CD4-positive, alpha-beta T cell treated with Interleukin-6 for 4 hours (primary cell): ENCODE measurements around the gene TNFRSF8.

Source experiments
- DNase-seq: peaks from one replicate; pipeline ENCODE4 v3.0.0-alpha.2; 2020; ENCODE audit warnings: mixed read lengths

TNFRSF8 gene

DNA sequence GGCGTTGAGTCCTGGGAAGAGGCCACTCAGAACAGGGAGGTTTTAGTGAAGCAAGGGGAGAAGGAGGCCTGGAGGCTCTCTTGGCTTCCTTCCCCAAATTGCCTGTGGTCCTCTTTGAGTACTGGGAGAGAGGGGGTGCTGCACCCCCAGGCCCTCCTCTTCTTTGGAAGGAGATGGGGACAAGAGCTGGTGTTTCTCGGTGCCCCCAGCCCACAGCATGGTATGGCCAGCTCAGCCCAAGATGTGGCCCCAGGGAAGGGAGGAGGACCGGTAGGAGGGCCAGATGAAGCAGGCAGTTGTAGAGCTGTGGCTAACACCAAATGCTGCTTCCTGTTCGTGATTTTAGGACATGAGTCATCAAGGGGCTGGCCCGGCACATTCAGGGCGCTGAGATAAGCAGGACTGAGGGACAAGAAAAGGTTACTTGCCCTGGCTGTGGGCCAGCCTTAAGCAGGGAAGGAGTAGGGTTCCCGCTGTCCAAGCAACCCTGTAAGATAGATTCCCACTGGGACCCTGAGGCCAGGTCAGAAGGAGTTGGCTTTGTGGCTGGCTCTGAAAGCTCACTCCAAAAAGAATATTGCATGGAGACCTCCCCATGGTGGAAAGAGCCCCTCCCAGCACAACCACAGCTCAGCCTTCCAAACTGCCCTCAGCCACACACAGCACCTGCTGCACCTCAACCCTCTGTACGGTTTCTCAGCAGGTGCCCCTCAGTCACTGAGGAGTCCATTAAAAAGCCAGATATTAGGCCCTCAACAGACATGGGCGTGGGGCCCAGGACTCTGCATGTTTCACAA lies 98.8 kb downstream of the TNFRSF8 start:
- peak; percentile 82 for DNase-seq

DNA sequence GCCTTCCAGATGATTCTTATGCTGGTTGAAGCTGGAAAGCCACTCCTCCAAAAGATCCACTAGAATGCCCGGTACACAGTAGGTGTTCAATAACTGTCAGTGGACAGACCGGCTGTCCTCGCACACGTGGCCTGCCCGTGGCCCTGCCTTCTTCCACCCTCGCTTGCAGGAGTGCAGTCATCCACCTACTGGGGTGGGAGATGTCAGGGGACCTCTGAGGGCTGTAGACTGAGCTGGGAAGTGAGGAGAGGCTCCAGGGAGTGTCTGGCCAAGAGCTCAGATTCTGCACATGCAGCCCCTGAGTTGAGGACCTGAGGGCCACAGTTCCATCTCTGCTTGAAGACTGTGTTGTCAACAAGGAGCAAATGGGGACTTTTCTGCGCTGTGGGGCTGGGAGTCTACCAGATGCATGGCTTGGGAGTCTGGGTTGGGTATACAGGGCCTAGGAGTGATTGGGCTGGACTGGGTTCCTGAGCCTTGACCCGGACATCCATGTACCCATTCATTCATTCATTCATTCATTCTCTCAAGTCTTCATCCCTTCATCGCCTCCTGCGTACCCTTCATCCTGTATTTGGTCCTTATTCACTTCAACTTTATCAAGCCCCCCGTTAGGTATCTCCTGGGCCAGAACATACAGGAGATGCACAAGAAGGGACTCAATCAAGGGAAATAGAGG lies 99.5 kb downstream of the TNFRSF8 start:
- no peak for DNase-seq

DNA sequence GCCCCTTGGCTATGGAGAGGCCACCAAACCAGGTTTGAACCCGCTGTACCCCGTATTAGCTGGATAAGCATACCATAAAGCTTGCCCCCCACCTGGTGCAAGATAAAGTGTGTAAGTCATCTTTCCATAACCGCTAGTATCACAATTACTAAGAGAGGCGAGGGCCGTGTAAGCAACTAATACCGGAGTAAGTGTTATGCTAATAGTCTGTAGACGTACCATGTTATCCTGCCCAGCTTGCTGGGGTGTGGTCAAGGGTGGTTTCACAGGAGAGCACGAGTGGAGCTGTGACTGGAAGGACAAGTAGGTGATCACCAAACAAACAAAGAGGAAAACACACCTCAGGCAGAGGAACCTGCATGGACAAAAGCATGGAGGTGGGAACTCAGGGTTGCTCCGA lies 100.1 kb downstream of the TNFRSF8 start:
- no peak for DNase-seq

DNA sequence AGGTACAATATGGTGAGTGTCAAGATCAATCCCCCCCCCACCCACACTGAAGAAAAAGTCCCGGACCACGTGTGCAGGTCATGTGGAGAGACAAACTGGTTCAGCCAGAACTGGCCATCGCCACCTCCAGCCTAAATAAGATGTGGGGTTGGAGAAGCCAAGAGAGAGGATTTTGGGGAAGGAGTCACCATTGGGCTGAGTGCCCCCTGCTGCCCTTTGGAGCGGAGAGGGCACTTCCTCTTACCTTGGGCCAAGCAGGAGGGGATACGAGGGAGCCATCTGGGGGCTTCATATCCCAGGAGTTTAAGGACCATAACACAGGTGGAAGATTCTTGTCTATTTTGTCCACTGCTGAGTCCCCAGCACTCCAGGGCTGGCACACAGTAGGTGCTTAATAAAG lies 101.1 kb downstream of the TNFRSF8 start:
- no peak for DNase-seq

DNA sequence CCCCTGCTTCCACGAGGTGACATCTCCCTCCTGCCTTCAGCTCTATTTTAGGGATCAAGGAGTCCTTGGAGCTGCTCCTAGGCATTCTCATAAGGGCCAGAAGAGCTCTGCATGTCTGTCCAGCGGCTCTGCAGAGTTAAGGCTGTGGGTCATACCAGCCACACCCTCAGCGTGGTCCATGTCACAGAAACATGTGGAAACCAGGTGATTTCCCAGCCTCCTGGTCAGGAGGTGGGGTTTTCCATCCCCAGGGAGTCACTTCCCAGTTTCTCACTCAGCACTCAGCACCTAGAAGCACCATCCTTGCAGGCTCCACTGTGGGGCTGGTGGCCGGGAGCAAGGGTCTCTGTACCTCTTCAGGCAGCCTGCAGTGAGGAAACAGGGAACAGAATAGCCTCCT lies 102.2 kb downstream of the TNFRSF8 start:
- no peak for DNase-seq

DNA sequence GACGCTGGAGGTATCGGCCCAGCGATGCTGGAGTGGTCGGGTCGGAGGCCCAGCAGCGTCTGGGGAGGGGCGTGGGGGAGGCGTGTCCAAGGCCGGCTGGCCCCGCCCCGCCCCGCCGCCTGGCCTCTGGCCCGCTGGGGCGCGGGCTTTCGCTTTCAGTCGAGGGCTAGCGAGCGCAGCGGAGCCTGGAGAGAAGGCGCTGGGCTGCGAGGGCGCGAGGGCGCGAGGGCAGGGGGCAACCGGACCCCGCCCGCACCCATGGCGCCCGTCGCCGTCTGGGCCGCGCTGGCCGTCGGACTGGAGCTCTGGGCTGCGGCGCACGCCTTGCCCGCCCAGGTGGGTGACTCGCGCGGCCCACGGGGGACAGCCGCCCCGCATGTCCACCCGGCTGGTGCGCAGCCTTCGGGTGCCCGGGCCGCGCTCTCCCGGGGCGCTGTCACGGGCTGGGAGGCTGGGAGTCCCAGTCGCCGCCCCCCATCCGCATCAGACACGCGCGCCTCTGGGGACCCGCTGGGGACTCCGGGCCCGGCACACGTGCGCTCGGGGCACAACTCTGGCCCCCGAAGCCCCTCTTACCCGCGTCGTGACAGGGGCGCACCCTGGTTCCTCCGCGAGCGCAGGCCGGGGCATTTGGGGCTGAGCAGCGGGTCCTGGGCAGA lies 103.9 kb downstream of the TNFRSF8 start, which contains the start of gene TNFRSF1B:
Gene TNFRSF1B (plus strand): TSS at position 158 of the 659 bp plus-strand sequence. CDS start 101 bp downstream, at position 259.
- peak; percentile 77 for DNase-seq

DNA sequence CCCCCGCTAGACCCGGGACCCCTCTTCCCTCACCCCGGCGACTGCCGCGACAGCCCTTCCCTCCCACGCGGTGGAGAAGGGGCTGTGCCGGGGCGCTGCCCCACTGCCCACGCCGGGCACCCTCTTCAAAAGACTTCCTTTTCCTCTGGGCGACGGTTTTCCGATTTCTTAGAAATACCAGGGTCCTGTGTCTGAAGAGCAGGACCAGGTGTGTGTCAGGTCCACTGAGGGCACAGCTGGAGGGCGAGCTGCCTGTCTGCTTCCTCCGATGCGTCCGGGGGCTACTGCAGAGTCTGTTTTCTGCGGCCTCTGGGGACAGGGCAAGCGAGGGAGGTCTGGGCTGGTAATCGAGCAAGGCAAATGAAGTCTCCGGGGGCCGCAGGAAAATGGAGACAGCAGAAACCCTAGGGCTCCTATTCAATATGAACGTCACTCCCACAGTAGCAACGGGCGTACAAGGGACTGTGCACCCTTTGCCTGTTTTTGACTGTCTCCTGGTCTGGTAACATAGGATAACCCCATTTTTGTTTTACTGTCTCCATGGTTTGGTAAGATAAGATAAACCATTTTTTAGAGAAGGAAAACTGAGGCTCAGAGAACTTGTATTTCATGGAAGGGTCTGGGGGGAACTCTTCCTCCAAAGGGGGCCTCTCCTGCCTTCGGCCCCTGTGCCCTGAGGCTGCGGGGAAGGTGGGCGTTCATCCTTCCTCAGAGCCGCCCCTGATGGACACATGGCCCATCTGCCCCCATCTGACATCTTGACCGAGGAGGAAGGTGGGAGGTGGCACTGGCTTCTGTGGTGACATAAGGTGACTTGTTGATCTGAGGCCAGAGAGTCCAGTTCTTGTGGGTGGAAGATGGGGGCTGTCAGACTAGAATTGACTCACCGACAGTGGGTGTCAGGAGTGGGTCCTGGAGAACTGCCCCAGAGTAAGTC lies 104.7 kb downstream of the TNFRSF8 start:
- peak; percentile 41 for DNase-seq

GRCh38 chr1:12168451-12169160 lies 105.5 kb downstream of the TNFRSF8 start:
- peak; percentile 1 for DNase-seq

DNA sequence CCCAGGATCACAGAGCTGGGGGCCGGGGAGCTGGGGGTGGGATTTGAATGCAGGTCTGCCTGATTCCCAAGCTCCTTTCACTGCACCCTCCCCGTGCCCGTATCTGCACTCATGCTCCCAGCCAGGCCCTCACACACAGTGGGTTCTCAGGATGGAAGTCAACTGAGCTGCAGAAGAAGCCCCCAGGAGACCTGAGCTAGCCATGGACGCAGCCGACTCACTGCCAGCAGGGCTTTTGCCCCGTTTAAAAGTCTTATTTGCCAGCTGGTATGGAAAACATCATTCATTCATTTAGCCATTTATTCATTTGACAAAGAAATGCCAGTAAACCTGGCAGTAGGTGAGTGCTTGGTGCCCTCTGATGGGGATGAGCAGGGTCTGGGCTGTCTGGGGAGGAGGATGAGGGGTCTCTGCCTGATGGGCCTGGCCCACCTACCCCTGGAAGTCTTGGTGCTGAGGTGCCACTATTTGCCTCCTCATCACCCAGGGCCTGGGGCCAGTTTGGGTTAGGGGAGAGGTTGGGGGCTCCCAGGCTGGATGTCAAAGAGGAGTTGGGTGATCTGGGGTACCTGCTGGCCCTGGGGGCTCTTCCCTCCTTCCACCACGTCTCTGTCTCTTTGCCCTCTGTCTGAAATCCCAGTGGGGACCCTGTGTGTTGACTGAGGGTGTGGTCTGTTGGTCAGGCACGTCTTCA lies 106.5 kb downstream of the TNFRSF8 start:
- no peak for DNase-seq

- DNase-seq = no peak
Measured at GRCh38 chr1:12170263-12170671, 107.2 kb downstream of the TNFRSF8 start.

GRCh38 chr1:12171206-12172041 lies 108.3 kb downstream of the TNFRSF8 start:
- DNase-seq = no peak

- peak; percentile 42 for DNase-seq
Measured at GRCh38 chr1:12172042-12172851, 109.1 kb downstream of the TNFRSF8 start.

GRCh38 chr1:12173041-12173509 lies 110.0 kb downstream of the TNFRSF8 start:
- no peak for DNase-seq

- peak; percentile 90 for DNase-seq
Measured at GRCh38 chr1:12173631-12174121, 110.6 kb downstream of the TNFRSF8 start.

- no peak for DNase-seq
Measured at GRCh38 chr1:12174924-12175810, 112.1 kb downstream of the TNFRSF8 start.

- DNase-seq = no peak
Measured at GRCh38 chr1:12176298-12177118, 113.4 kb downstream of the TNFRSF8 start.
